GM23338 (cell line): Measurements from ENCODE around the gene KLHL17. TPM values are rescaled to one million over a fixed set of nuclear protein-coding genes. Genes with fewer than 3 reads are reported as not detected.

Source experiments
- ATAC-seq: fragments of 200-7000 bp; cut with Tn5 transposase; 3 replicates; pipeline ENCODE4 v1.9.1; 2020
- DNase-seq: peaks from one replicate; pipeline ENCODE4 v3.0.0-alpha.2; 2015; ENCODE audit warnings: low spot score
- H2AFZ ChIP-seq: fragments of 200-600 bp; sonication (generic); 2 replicates; pipeline ENCODE4 v1.8.0; 2016; ENCODE audit warnings: antibody characterized with exemption, mild to moderate bottlenecking, moderate library complexity
- H3F3A ChIP-seq: fragments of 200-600 bp; sonication (generic); replicated peaks from 2 replicates; pipeline ENCODE4 v1.8.0; 2017; ENCODE audit warnings: antibody characterized with exemption, mixed run types, low read depth
- H3K27ac ChIP-seq: fragments of 200-600 bp; sonication (generic); 2 replicates; pipeline ENCODE4 v1.6.1; 2016; ENCODE audit warnings: low read depth
- H3K27me3 ChIP-seq: fragments of 200-600 bp; sonication (generic); 2 replicates; pipeline ENCODE4 v1.8.0; 2016; ENCODE audit warnings: mild to moderate bottlenecking, mixed run types, moderate library complexity; ENCODE audit not compliant: insufficient read depth
- H3K36me3 ChIP-seq: fragments of 200-600 bp; sonication (generic); 2 replicates; pipeline ENCODE4 v1.8.0; 2016; ENCODE audit warnings: mild to moderate bottlenecking; ENCODE audit not compliant: insufficient read depth
- H3K4me1 ChIP-seq: fragments of 200-600 bp; sonication (generic); 2 replicates; pipeline ENCODE4 v1.8.0; 2016; ENCODE audit warnings: mild to moderate bottlenecking, moderate library complexity; ENCODE audit not compliant: insufficient read depth
- H3K4me2 ChIP-seq: fragments of 200-600 bp; sonication (generic); 2 replicates; pipeline ENCODE4 v1.7.1; 2017; ENCODE audit warnings: mixed run types
- H3K4me3 ChIP-seq: fragments of 200-600 bp; sonication (generic); 2 replicates; pipeline ENCODE4 v1.6.1; 2016; ENCODE audit warnings: mixed run types
- H3K79me2 ChIP-seq: fragments of 200-600 bp; sonication (generic); replicated peaks from 2 replicates; pipeline ENCODE4 v1.8.0; 2017; ENCODE audit warnings: mild to moderate bottlenecking; ENCODE audit not compliant: insufficient read depth
- H3K9me2 ChIP-seq: fragments of 200-600 bp; sonication (generic); 2 replicates; pipeline ENCODE4 v1.8.0; 2017; ENCODE audit not compliant: insufficient read depth
- H4K20me1 ChIP-seq: fragments of 200-600 bp; sonication (generic); replicated peaks from 2 replicates; pipeline ENCODE4 v1.8.0; 2017; ENCODE audit warnings: mild to moderate bottlenecking; ENCODE audit not compliant: insufficient read depth
- H3K27ac Mint-ChIP-seq: 2 replicates; pipeline ENCODE4 v1.8.0; 2020; ENCODE audit warnings: inconsistent platforms, mild to moderate bottlenecking, moderate library complexity, mixed read lengths
- H3K27me3 Mint-ChIP-seq: 3 replicates; pipeline ENCODE4 v1.8.0; 2022; ENCODE audit warnings: low read depth, mild to moderate bottlenecking, moderate library complexity, mixed read lengths, inconsistent platforms; ENCODE audit not compliant: insufficient read depth, poor library complexity
- H3K36me3 Mint-ChIP-seq: 3 replicates; pipeline ENCODE4 v1.8.0; 2021; ENCODE audit warnings: low read depth, mild to moderate bottlenecking, inconsistent platforms, moderate library complexity, mixed read lengths
- H3K4me1 Mint-ChIP-seq: 3 replicates; pipeline ENCODE4 v1.8.0; 2020; ENCODE audit warnings: mild to moderate bottlenecking, inconsistent platforms, mixed read lengths
- H3K4me3 Mint-ChIP-seq: 3 replicates; pipeline ENCODE4 v1.8.0; 2021; ENCODE audit warnings: moderate library complexity, mild to moderate bottlenecking, inconsistent platforms, mixed read lengths
- H3K9me3 Mint-ChIP-seq: 3 replicates; pipeline ENCODE4 v1.8.0; 2020; ENCODE audit warnings: moderate library complexity, mild to moderate bottlenecking, inconsistent platforms, mixed read lengths
- CREB1 ChIP-seq: fragments of 250-450 bp; sonication (Bioruptor Pico); IDR thresholded peaks from 2 replicates; pipeline ENCODE4 v1.5.0; 2020; ENCODE audit warnings: low read depth, mild to moderate bottlenecking, moderate library complexity
- EZH2 ChIP-seq: fragments of 200-600 bp; sonication (generic); IDR thresholded peaks from one replicate; pipeline ENCODE4 v1.8.0; 2017; ENCODE audit warnings: antibody characterized with exemption, mild to moderate bottlenecking, low read depth; ENCODE audit not compliant: unreplicated experiment
- EZH2phosphoT487 ChIP-seq: fragments of 200-600 bp; sonication (generic); IDR thresholded peaks from one replicate; pipeline ENCODE4 v1.8.1; 2018; ENCODE audit warnings: antibody characterized with exemption; ENCODE audit not compliant: unreplicated experiment
- JUNB ChIP-seq: IDR thresholded peaks from one replicate; pipeline ENCODE4 v1.6.1; 2016; ENCODE audit warnings: antibody characterized with exemption; ENCODE audit not compliant: unreplicated experiment
- POLR2AphosphoS5 ChIP-seq: IDR thresholded peaks from 2 replicates; pipeline ENCODE4 v1.6.1; 2016; ENCODE audit warnings: antibody characterized with exemption, low read depth
- STAT1 ChIP-seq: IDR thresholded peaks from one replicate; pipeline ENCODE4 v1.6.1; 2016; ENCODE audit warnings: antibody characterized with exemption; ENCODE audit not compliant: unreplicated experiment
- ZNF114 ChIP-seq: fragments of 250-450 bp; sonication (Bioruptor Pico); IDR thresholded peaks from 2 replicates; pipeline ENCODE4 v1.5.0; 2020; ENCODE audit warnings: mild to moderate bottlenecking, moderate library complexity
- polyA plus RNA-seq: library from polyadenylated mRNA; unstranded; fragments of >200 nt; fragmentation: Nextera tagmentation; extraction: Ambion mirVana; gene quantifications from 2 replicates; pipeline ENCODE4 v1.2.1, GENCODE V29; 2016
- total RNA-seq: library from RNA; depleted of rRNA; stranded (reverse); fragments of >200 nt; shearing (Covaris generic); gene quantifications from 2 replicates; pipeline ENCODE4 v1.2.3, GENCODE V29; 2014
- TF ChIP-seq, protein P1 (sequence below): IDR thresholded peaks from 2 replicates; pipeline ENCODE4 v1.6.1; 2016; ENCODE audit warnings: antibody characterized with exemption
- TF ChIP-seq, protein P2 (sequence below), 2 experiments: fragments of 200-600 bp in 1 of 2; sonication (generic) in 1 of 2; conservative IDR thresholded peaks; 2 replicates each; pipeline versions ENCODE4 v1.5.1 to v1.6.1; 2016 to 2017; ENCODE audit warnings: antibody characterized with exemption in 2 of 2, low read depth in 2 of 2, mild to moderate bottlenecking in 2 of 2, moderate library complexity in 1 of 2

Gene KLHL17
- total and polyA plus RNA-seq, 2 experiments from 2014 or later: 16.5 to 37.1 TPM

DNA sequence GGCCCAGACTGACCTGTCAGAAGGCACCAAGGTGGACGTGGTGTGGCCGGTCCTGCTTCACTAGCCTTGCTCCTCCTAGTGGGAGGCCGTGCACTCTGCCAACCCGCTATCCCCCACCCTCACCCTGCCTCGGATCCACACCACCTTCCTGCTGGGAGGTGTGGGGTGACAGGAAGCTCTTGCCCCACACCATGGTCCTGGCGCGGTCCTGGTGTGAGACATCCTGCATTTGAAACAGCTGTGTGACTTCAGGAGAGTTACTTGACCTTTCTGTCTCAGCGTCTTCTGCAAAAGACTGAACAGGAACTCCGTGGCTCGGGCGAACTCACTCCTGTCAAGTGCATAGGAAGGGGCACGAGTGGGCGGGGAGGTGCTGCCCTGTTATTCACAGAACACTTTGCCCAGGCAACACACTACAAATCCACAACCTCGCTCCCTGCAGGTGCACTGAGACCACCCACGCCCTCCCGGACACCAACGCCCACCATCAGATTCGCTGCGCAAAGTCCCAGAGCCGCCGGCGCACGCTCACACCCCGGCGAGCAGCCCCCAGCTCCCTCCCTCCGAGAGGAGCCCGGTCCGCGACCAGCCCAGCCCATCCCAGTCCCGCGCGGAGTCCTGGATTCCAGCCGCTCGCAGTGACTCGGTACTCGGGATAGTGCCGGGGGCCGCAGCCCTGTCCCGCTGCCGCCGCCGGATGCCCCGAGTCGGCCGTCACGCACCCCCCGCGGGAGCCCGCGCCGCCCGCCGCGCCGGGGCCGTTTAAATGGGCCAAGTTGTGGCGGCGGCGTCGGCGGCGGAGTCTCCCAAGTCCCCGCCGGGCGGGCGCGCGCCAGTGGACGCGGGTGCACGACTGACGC lies 37.0 kb upstream of the KLHL17 start, which contains the start of gene SAMD11:
TSS of gene SAMD11 (plus strand) at position 793 of the 860 bp plus-strand sequence. CDS start 509 bp downstream, outside the sequence.
- Histone ChIP-seq H3F3A (no peaks in the 10 kb centered on the region), H3K79me2 (no peaks in the 10 kb centered on the region), H4K20me1 (no peaks in the 10 kb centered on the region; the same call in none of the 2 replicates), H3K9me2 (no peaks in the 10 kb centered on the region), H3K27me3 (peaks cover 100% of the 10 kb centered on the region), H3K4me3 (peak within 1 kb of the TSS; percentile 58), H3K4me1 (peaks cover 9% of the 10 kb centered on the region; the same call in 1 of the 2 replicates), H3K4me2 (peak within 1 kb of the TSS; percentile 90), H2AFZ (peak within 1 kb of the TSS; percentile 78; the same call in 1 of the 2 replicates), H3K27ac (no peak within 1 kb of the TSS), H3K36me3 (no peaks in the 10 kb centered on the region)
- Mint-ChIP-seq H3K4me1 (peaks cover 22% of the 10 kb centered on the region), H3K36me3 (no peaks in the 10 kb centered on the region), H3K4me3 (peak within 1 kb of the TSS; percentile 73), H3K27ac (no peak within 1 kb of the TSS), H3K27me3 (peaks cover 80% of the 10 kb centered on the region), H3K9me3 (no peaks in the 10 kb centered on the region)
- no peak for TF ChIP-seq JUNB
- TF ChIP-seq, protein P1, sequence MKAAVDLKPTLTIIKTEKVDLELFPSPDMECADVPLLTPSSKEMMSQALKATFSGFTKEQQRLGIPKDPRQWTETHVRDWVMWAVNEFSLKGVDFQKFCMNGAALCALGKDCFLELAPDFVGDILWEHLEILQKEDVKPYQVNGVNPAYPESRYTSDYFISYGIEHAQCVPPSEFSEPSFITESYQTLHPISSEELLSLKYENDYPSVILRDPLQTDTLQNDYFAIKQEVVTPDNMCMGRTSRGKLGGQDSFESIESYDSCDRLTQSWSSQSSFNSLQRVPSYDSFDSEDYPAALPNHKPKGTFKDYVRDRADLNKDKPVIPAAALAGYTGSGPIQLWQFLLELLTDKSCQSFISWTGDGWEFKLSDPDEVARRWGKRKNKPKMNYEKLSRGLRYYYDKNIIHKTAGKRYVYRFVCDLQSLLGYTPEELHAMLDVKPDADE: no peak
- TF ChIP-seq CREB1 (CRISPR knock-in tag): no peak
- peak; percentile 80 for TF ChIP-seq EZH2phosphoT487
- peak; percentile 73 for TF ChIP-seq EZH2
- ATAC-seq: peak; percentile 12
- DNase-seq: peak; percentile 71

DNA sequence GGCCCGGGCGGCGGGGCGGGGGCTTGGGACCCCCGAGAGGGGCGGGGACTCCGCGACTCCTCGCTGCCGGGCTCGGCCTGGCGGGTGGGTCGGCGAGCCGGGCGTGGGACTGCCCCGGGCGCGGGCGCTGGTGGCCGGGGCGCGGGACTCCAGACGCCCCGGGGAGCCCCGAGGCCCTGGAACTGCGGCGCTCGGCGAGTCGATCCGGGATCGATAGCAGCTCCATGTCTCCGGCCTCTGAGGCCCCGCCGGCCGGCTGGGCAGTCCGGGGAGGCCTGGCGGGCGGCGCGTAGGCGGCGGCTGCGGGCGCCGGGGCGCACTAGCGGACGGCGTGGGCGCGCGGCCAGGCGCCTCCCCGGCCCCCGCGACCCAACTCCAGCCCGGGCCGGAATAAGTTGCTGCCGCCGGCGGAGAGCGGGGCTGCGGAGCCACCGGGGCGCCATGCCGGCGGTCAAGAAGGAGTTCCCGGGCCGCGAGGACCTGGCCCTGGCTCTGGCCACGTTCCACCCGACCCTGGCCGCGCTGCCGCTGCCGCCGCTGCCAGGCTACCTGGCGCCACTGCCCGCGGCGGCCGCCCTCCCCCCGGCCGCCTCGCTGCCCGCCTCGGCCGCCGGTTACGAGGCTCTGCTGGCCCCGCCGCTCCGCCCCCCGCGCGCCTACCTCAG lies 36.3 kb upstream of the KLHL17 start:
- ATAC-seq: no peak
- TF ChIP-seq POLR2AphosphoS5 (no peak), ZNF114 (no peak), EZH2phosphoT487 (no peak), JUNB (no peak), EZH2 (no peak), STAT1 (no peak)
- TF ChIP-seq, protein P2, sequence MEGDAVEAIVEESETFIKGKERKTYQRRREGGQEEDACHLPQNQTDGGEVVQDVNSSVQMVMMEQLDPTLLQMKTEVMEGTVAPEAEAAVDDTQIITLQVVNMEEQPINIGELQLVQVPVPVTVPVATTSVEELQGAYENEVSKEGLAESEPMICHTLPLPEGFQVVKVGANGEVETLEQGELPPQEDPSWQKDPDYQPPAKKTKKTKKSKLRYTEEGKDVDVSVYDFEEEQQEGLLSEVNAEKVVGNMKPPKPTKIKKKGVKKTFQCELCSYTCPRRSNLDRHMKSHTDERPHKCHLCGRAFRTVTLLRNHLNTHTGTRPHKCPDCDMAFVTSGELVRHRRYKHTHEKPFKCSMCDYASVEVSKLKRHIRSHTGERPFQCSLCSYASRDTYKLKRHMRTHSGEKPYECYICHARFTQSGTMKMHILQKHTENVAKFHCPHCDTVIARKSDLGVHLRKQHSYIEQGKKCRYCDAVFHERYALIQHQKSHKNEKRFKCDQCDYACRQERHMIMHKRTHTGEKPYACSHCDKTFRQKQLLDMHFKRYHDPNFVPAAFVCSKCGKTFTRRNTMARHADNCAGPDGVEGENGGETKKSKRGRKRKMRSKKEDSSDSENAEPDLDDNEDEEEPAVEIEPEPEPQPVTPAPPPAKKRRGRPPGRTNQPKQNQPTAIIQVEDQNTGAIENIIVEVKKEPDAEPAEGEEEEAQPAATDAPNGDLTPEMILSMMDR (conservative IDR thresholded peaks at IDR 0.05; ENCODE audit: low read depth in 2 of 2): no peak
- TF ChIP-seq, protein P1: no peak

More for the DNA sequence above, 36.3 kb upstream of the KLHL17 start:
- Histone ChIP-seq H2AFZ (no peak overlapping the region), H3K36me3 (no peaks in the 10 kb centered on the region), H3K9me2 (no peaks in the 10 kb centered on the region), H3K27me3 (peaks cover 100% of the 10 kb centered on the region), H4K20me1 (no peaks in the 10 kb centered on the region; the same call in none of the 2 replicates), H3K27ac (no peak overlapping the region), H3K79me2 (no peaks in the 10 kb centered on the region), H3K4me3 (peak overlapping the region; percentile 58), H3K4me1 (peaks cover 9% of the 10 kb centered on the region; the same call in 1 of the 2 replicates), H3F3A (no peaks in the 10 kb centered on the region), H3K4me2 (peak overlapping the region; percentile 90; the same call in 1 of the 2 replicates)
- Mint-ChIP-seq H3K4me3 (no peak overlapping the region), H3K27me3 (peaks cover 84% of the 10 kb centered on the region), H3K27ac (no peak overlapping the region), H3K36me3 (no peaks in the 10 kb centered on the region), H3K9me3 (no peaks in the 10 kb centered on the region), H3K4me1 (peaks cover 22% of the 10 kb centered on the region)
- no peak for DNase-seq
